ENCODE results near the gene ANXA7.

ANXA7 gene

DNA sequence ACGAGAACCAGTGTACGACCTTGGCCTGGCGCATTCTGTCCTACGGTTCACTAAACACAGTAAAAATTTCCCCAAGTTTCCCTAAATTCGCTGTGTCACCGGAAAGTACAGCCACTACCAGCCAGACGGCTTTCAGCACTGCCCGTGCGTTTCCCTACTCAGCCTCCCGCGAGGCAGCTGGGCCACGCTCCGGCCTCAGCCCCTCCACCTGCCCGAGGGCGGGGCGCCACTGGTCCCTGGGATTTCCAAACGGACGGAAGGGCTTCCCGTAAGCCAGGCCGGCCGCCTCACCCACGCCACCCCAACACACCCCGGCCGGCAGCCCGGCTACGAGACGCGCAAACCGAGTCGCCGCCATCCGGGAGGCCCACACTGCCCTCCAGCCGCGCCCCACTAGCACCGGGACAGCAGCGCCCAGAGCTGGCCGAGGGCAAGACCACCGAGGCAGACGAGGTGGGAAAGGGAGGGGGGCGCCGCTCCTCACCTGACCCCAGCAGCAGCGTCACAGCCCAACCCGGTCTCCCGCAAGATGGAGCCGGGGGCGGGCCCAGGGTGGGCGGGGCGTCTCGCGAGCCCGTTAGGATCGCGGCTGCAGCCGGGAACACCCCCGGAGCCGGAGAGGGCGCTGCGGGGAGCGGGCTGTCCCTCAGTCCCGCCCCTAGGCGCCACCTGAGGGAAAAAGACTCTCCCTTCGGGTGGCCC lies at the start of gene ANXA7:
TSS of gene ANXA7 (minus strand) at position 531 of the 702 bp plus-strand sequence. CDS start 13,202 bp downstream, outside the sequence.
- peak; percentile 99 for DNase-seq (ENCODE audit: low spot score)

DNA sequence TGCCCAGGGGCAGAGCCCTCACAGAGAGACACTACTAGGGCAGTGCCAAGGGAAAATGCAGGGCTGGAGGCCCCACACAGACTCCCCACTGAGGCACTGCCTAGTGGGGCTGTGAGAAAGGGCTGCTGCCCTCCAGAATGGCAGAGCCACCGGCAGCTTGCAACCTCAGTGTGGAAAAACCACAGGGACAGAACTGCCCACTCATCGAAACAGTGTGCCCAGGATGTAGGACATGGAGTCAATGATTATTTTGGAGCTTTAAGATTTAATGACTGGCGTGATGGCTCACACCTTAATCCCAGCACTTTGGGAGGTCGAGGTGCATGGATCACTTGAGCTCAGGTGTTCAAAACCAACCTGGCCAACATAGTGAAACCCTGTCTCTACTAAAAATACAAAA lies 47.0 kb upstream of the ANXA7 start:
- no peak for DNase-seq (ENCODE audit: low spot score)

DNA sequence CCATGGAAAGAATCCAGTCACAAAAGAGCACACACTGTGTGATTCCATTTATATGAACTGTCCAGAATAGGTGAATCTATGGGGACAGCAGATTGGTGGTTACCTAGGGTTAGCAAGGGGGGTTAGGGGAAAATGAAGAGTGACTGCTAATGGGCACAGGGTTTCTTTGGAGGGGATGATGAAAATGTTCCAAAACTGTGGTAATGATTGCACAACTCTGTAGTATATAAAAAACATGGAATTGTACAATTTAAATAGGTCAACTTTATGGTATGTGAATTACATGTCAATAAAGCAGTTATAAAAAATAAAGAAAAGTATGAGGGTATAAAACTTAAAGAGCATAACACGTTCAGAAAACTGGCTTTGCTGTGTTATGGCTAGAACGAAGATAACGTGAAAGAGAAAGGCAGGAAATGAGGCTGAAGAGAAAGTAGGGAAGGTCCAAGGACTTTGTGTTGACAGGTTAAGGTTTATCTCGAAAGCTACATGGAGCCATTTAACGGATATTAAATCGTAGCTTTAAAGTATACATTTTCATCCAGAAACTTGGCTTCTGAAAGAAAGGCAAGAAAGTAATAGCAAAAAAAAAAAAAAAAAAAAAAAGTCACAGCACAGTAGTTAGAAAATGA lies 45.9 kb upstream of the ANXA7 start:
- no peak for DNase-seq (ENCODE audit: low spot score)

DNA sequence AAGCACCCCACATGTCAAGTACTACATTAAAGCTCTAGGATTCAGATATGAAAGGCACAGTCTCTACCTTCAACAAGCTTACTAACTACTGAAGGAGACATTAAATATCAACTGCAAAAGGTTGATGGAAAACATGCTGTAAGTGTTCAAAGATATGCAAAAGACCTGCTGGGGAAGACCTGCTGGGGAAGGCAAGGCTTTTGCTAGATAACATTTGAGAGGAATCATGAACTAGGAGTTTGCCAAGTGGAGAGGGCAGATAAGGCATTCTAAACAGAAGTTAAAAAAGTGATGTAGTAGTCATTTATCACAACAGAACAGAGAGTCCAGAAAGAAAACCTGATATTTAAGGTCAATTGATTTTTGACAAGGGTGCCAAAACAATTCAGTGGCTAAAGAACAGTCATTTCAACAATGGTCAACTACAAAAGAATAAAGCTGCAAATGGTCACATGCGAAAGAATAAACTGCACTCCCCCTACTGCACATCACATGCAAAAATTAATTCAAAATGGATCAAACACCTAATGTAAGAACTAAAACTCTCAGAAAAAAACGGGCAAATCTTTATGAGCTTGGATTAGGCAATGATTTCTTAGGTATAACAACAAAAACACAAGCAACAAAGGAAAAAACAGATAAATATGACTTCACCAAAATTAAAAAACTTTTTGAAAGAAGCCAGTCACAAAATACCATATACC lies 42.5 kb upstream of the ANXA7 start:
- DNase-seq (ENCODE audit: low spot score), result peak; percentile 2

DNA sequence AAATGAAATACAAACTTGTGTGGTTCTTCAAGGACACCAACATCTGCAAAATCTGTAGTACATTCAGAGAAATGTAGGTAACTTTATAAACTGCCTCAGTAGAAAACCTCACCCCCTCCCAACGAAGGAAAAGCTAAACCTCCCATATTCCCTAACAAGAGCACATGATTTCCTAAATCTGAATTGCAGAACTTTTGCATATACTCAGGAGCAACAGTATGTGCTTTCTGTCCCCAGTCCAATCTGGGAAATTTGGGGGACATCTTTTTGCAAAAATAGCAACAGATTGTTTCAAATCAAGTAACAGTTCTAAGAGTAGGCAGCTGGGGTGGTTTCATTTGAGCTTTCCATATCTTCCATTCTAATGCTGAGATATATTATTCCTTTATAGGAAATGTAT lies 35.3 kb upstream of the ANXA7 start:
- DNase-seq (ENCODE audit: low spot score), result no peak

DNA sequence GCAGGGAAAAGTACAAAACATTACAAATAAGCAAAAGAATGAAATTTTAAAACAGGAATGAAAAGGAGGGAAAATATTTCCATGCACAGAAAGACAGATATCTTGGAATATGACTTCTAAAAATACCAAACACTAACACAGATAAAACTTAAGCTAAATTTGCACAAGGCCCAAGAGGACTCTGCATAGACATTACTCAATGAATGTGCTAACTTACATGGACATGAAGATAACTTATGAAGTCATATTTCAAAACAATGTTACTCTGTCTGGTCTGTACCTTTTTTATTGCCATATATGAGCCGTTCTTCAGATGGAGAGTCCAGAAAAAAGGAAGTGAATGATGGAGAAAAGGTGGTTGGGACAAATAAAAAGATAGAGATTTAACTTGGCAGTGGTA lies 34.5 kb upstream of the ANXA7 start:
- DNase-seq (ENCODE audit: low spot score), result no peak

DNA sequence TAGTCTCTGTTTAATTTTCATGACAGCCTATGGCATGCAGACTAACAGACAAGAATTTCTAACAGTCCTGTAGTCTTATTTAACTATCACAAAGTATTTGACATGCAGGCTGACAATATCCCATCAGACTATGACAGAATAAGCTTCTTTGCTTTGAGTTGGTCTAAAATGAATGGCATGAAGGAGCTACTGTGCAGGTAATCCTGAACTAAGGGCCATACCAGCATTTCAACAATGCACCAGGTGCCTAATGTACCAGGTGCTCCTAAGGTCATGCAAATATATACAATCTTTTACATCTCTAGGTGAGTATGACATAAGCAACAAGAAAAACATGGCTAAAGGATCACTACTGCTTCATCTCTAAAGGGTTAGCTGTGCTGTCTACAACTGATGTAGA lies 33.1 kb upstream of the ANXA7 start:
- DNase-seq (ENCODE audit: low spot score), result no peak

DNA sequence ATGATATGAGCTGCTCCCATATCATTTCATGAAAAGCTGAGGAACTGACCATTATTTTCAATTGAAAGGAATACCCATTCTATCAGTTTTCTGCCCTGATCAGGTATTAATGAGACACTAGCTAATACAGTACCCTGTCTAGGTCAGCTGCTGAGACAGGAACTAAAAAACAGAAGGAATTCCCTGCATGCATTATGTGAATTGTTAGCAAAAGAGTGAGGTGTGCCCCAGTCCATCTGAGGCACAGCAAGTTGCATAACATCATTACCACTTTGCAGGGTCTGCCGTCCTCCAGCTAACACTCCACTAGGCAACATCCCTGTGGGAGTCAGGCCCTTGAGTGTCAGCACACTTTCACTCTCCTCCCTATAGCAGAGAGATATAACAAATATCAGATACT lies 30.6 kb upstream of the ANXA7 start:
- no peak for DNase-seq (ENCODE audit: low spot score)

DNA sequence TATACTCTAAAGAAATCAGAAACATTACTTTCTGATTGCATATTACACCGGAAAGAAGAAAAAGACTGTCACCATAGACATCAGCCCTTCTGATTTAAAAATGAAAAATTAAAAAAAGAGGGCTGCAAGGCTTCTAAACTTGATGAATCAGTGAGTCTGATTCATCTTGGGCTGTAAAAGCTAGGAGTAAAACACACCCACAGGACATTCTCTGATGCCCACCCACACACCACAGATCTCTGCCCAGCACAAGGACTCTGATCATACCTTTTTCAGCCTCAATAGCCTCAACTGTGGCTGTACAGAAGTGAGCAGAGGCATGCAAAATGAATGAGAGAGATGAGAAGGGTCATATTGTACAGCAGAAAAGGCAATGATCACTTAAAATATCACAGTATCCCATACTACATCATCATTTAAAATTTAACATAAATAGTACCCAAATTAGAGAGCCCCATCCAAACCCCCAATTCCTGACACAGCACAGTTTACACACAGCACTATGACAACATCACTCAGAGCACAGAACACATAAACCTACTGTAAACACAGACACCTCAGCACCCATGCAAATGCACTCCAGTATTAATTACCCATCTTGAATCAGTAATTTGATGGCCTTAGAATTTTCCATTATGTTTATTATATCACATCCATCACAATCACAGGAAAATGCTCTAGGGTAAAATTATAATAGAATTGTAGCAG lies 25.9 kb upstream of the ANXA7 start:
- peak; percentile 74 for DNase-seq (ENCODE audit: low spot score)

DNA sequence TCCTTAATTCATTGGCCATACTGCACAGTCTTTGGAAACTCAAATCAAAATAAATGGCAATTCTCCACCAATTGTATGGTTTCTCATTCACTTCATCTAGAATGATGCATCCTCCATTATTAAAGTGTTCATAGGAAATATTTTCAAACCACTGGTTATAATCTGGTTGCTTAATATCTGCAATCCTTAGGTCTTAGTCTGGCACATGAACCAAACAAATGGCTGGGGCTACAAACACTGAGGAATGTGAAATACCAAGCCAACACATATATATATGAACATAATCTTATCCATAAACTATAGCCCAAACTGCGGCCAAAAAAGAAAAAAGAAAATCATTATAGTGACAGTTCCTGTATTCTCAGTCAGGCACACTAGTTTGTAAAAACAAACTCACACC lies 25.2 kb upstream of the ANXA7 start:
- peak; percentile 33 for DNase-seq (ENCODE audit: low spot score)

DNA sequence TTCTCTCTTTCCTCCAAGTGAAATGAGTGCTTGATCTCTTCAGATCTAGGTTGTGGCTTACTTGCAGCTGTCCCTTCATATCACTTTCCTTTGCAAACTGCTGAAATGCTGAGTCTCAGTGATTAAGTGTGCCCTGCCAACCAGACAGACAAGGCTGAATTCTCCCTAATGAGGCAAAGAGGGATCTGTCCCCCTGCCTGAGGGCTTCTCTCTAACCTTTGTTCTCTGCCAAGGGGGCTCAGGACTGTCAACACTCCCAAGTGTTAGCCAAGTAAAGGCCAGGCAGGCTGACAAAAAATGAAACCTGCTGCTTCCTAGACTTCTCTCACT lies 19.6 kb upstream of the ANXA7 start, which contains the start of gene MSS51:
TSS of gene MSS51 (minus strand) at position 24 of the 330 bp plus-strand sequence. CDS start 5,277 bp downstream, outside the sequence.
- no peak for DNase-seq (ENCODE audit: low spot score)

DNA sequence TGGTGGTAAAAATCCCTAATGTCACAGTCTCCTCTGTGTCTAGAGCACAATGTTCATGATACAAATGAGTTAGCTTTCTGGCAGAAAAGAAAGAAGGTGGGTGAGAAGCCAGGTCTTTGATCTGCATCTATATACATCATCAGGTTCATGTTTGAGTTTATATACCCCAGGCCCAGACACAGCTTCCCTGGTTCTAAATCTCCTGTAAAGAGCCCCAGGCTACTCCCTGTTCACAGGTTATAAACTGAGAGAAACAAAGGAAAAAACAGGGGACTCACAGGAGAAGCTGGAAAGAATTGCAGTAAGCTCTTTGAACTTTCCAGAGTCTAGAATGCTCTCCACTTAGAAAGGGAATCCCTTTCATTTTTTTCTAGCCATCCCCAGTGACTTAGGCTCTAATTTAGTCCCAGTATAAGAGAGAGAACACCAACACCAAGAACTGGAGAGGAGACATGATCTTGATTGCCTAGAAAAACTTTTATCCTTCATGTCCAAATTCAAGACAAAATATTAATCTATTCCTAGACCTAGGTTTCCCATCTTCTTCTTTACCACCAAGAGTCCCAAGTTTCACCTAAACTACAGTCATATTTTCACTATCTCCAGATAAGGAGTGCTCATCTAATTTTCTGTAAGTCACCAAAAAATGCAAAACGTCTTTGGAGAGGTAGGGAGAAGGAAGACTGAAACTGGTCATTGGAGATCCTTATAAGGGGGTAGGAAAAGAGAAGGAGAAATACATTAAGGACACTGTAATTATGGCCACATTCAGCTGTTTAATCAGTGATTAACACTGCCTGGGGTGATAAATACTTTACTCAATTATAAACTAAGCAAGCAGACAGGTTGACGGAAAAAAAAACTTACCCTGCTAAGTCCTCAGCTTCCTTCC lies 19.0 kb upstream of the ANXA7 start:
- no peak for DNase-seq (ENCODE audit: low spot score)

DNA sequence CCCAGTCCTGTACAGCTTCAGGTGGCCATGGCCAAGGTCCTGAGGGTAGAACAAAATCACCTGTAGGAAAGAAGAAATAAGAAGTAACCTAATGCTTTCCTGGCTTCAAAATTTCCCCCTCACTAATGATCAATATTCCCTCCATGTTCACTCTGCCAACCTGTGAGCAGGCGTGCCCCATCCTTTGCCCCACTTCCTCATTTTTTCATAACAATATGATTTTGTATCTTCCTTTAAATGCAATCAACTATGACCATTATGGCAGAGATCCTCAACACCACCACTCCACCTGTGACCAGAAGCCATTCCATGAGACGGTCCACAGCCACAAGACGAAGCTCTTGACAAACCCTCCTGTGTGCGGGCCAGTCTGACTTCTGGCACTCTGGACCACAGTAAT lies 12.5 kb upstream of the ANXA7 start:
- DNase-seq (ENCODE audit: low spot score), result no peak

DNA sequence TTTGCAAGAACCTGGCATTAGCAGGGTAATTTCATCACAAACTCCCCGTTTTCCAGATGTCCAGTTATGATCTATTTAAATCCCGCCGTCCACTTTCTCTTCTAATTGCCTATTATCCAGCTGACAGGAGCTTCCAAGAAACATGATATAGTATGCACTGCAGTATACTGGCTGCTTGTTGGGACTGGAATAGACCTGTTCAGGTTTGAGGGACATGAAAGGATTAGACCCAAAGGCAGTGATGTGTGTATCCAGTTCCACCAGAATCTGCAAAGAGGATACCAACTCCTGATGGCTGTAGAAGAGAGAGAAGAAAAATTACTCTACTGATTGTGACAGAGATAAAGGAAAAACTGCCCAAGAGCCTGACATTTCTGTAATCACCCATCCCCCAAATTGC lies 10.6 kb upstream of the ANXA7 start:
- no peak for DNase-seq (ENCODE audit: low spot score)

DNA sequence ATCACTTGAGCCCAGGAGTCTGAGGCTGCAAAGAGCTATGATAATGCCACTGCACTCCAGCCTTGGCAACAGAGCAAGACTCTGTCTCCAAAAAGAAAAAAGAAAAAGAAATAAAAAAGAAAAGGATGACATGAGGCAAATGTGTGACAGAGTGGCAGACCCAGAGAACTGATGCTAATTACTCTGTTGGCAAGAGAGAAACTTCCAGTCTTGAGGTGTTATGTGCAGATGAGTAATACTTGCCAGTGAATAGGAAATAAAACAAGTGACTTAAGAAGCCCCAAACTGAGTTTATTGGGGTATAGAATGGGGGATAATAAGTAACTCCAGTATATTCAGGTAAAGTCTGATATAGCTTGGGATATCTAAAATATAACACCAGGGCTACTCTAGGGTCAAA lies 9.5 kb upstream of the ANXA7 start:
- DNase-seq (ENCODE audit: low spot score), result no peak

DNA sequence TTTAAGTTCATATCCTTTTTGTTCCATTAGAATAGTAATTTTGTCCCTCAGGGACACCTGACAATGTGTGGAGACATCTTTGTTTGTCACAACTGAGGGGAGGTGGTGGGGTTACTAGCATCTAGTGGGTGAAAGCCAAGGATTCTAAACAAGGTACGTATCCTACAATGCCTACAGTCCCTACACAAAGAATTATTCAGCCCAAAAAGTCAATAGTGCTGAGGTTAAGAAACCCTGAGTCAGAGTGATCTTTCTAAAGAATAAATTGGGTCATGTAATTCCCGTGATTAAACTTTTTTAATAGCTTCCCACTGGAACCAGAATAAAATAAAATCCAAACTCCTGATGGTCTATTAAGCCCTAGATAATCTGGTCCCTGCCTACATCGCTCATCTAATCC lies 2.7 kb upstream of the ANXA7 start:
- no peak for DNase-seq (ENCODE audit: low spot score)

DNA sequence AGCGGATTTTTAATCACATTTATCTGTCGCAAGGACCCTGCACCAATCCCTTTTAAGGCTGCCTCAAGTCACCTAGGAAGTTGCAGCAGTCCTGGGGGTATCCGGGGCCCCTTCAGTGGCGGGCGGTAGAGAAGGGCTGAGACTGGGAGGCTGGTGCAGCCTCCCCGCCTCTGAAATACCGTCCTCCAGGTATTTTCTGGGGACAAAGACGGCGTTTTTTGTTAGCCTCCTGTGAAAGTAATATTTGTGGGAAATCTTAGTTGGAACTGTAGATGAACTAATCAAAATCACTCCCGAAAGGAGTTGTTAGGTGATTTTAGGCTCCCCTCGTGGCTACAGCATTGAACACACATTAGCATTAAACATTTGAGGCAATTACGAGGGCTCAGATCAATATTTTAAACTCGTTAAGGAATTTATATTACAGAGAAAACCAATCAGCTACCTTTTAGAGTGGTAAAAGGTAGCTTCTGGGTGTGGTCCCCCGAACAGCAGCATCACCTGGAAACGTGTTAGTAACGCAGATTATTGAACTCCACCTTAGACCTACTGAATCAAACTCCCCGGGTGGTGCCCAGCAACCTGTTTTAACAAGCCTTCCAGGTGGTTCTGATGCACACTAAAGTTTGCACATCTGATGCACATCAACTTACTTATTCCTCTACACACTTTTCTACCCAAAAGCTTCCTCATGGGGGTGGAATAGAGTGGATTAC lies 530 bp upstream of the ANXA7 start:
- no peak for DNase-seq (ENCODE audit: low spot score)

DNA sequence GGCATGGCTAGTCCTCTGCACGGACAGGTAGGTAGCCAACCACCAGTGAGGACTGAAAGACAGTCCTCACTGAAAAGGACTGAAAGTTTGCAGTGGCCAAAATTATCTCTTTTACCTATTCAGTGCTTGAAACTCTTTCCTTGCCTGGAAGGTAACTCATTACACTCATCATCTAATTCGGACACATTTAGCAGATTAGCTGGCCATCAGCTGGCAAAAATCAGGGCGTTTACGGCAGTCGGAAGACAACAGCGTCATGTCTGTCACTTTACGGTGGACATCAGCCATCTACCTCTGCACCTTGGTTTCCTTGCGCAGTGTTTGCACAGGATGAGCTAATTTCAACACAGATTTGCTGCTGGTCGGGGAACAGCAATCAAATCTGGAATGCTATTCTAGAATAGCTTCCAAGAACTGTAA lies 740 bp downstream of the ANXA7 start:
- no peak for DNase-seq (ENCODE audit: low spot score)

DNA sequence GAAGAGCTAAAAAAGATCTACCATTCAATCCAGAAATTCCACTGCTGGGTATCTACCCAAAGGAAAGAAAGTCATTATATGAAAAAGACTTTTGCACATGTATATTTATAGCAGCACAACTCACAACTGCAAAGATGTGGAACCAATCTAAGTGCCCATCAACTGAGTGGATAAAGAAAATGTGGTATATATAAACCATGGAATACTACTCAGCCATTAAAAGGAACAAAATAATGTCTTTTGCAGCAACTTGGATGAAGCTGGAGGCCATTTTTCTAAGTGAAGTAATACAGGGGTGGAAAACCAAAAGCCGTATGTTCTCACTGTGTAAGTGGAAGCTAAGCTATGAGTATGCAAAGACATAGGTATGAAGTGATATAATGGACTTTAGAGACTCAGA lies 3.0 kb downstream of the ANXA7 start:
- no peak for DNase-seq (ENCODE audit: low spot score)

DNA sequence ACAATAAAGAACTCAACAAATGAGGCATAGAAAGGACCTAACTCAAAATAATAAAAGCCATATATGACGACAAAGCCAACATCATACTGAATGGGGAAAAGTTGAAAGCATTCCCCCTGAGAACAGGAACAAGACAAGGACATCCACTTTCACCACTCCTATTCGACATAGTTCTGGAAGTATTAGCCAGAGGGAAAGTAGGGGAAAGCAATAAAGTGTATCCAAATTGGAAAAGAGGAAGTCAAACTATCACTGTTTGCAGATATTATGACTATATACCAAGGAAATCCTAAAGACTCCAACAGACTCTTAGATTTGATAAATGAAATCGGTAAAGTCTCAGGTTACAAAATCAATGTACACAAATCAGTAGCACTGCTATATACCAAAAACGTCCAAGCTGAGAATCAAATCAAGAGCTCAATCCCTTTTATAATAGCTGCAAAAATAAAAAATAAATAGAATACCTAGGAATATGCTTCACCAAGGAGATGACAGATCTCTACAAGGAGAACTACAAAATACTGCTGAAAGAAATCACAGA lies 4.8 kb downstream of the ANXA7 start:
- no peak for DNase-seq (ENCODE audit: low spot score)

DNA sequence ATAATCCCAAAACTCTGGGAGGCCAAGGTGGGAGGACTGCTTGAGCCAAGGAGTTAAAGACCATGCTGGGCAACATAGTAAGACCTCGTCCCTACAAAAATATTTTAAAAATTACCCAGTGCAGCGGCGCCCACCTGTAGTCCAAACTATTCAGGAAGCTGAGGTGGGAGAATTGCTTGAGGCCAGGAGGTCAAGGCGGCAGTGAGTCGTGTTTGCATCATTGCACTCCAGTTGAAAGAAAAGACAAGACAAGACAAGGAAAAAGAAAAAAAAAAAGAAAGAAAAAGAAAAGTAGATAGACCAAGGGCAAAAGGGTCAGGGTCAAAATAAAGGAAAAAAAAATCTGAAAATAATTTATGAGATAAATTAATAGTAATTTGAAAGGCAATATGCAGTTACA lies 5.8 kb downstream of the ANXA7 start:
- no peak for DNase-seq (ENCODE audit: low spot score)
